ENCODE measurements around the gene FBLN2.

The FBLN2 gene

GRCh38 chr3:13569201-13569600 lies 20.3 kb downstream of the FBLN2 start:
- no peak for DNase-seq

- no peak for DNase-seq
These were observed 20.9 kb downstream of the FBLN2 start for GRCh38 chr3:13569641-13570390.

GRCh38 chr3:13570391-13571194 lies 21.7 kb downstream of the FBLN2 start:
- no peak for DNase-seq

GRCh38 chr3:13571264-13571663 lies 22.3 kb downstream of the FBLN2 start:
- no peak for DNase-seq

GRCh38 chr3:13571831-13572750 lies 23.2 kb downstream of the FBLN2 start:
- DNase-seq, result no peak

GRCh38 chr3:13572926-13573623 lies 24.1 kb downstream of the FBLN2 start:
- DNase-seq, result no peak

GRCh38 chr3:13574083-13574797 lies 25.3 kb downstream of the FBLN2 start:
- no peak for DNase-seq

- no peak for DNase-seq
These were observed 26.0 kb downstream of the FBLN2 start for GRCh38 chr3:13574798-13575451.

GRCh38 chr3:13575459-13576061 lies 26.6 kb downstream of the FBLN2 start:
- no peak for DNase-seq

GRCh38 chr3:13577181-13578121 lies 28.5 kb downstream of the FBLN2 start:
- no peak for DNase-seq

- no peak for DNase-seq
These were observed 29.3 kb downstream of the FBLN2 start for GRCh38 chr3:13578251-13578650.

GRCh38 chr3:13579063-13579462 lies 30.1 kb downstream of the FBLN2 start:
- DNase-seq, result no peak

- DNase-seq, result no peak
These were observed 31.5 kb downstream of the FBLN2 start for GRCh38 chr3:13580256-13581023.

- no peak for DNase-seq
These were observed 32.8 kb downstream of the FBLN2 start for GRCh38 chr3:13581485-13582365.

- DNase-seq, result no peak
These were observed 33.7 kb downstream of the FBLN2 start for GRCh38 chr3:13582366-13583250.

All from NCI-H1092 (cell line).